PC-9 (cell line): ENCODE results near the gene FBF1. TPM values are rescaled to one million over a fixed set of nuclear protein-coding genes. Genes with fewer than 3 reads are reported as not detected.

Experiments used
- BruUV-seq: library from RNA; stranded (reverse); fragments of 400-500 nt; replicated peaks from 2 replicates; lab custom pipeline; 2021; lab: Mats Ljungman, UMichigan
- CTCF ChIA-PET: fragments of 300-600 bp; sonication (Branson Sonifier 250); formaldehyde crosslinking; loops from one replicate; lab custom pipeline; 2022; ENCODE audit warnings: antibody characterized with exemption; lab: Charles Lee
- POLR2A ChIA-PET: fragments of 300-600 bp; sonication (Branson Sonifier 250); formaldehyde crosslinking; loops from one replicate; lab custom pipeline; 2022; ENCODE audit warnings: antibody characterized with exemption; ENCODE audit not compliant: unreplicated experiment; lab: Charles Lee
- DNase-seq, 2 experiments: peaks; one replicate each; pipeline versions ENCODE4 v3.0.0 to v3.0.0-alpha.2; 2015 to 2022; ENCODE audit warnings: mixed read lengths in 1 of 2
- H2AFZ ChIP-seq: fragments of 200-600 bp; sonication (generic); 2 replicates; pipeline ENCODE4 v1.8.1; 2017; ENCODE audit warnings: antibody characterized with exemption
- H3F3A ChIP-seq: fragments of 200-600 bp; sonication (generic); 2 replicates; pipeline ENCODE4 v1.8.1; 2017; ENCODE audit warnings: antibody characterized with exemption, mild to moderate bottlenecking, low read depth; ENCODE audit not compliant: insufficient read depth
- H3K27ac ChIP-seq: fragments of 200-600 bp; sonication (generic); 2 replicates; pipeline ENCODE4 v1.6.1; 2016; ENCODE audit warnings: mixed run types
- H3K27me3 ChIP-seq: fragments of 200-600 bp; sonication (generic); 2 replicates; pipeline ENCODE4 v1.6.1; 2016; ENCODE audit warnings: low read depth, mixed run types; ENCODE audit not compliant: insufficient read depth
- H3K36me3 ChIP-seq: fragments of 200-600 bp; sonication (generic); 2 replicates; pipeline ENCODE4 v1.6.1; 2016; ENCODE audit warnings: low read depth, mixed run types
- H3K4me1 ChIP-seq: fragments of 200-600 bp; sonication (generic); replicated peaks from 2 replicates; pipeline ENCODE4 v1.6.1; 2016; ENCODE audit warnings: mixed run types; ENCODE audit not compliant: insufficient read depth
- H3K4me2 ChIP-seq: fragments of 200-600 bp; sonication (generic); 2 replicates; pipeline ENCODE4 v1.6.1; 2017; ENCODE audit warnings: mixed run types
- H3K4me3 ChIP-seq: fragments of 200-600 bp; sonication (generic); 2 replicates; pipeline ENCODE4 v1.6.1; 2016; ENCODE audit warnings: mixed run types
- H3K79me2 ChIP-seq: fragments of 200-600 bp; sonication (generic); 2 replicates; pipeline ENCODE4 v1.6.1; 2017; ENCODE audit warnings: low read depth, mixed run types
- H3K9me2 ChIP-seq: fragments of 200-600 bp; sonication (generic); 2 replicates; pipeline ENCODE4 v1.8.1; 2017; ENCODE audit warnings: mild to moderate bottlenecking; ENCODE audit not compliant: insufficient read depth
- H3K9me3 ChIP-seq: fragments of 200-600 bp; sonication (generic); 2 replicates; pipeline ENCODE4 v1.8.1; 2016; ENCODE audit warnings: low read depth; ENCODE audit not compliant: insufficient read depth
- H4K20me1 ChIP-seq: fragments of 200-600 bp; sonication (generic); 2 replicates; pipeline ENCODE4 v1.8.1; 2017; ENCODE audit not compliant: insufficient read depth
- CTCF ChIP-seq: fragments of 200-600 bp; sonication (generic); conservative IDR thresholded peaks from 2 replicates; pipeline ENCODE4 v1.6.1; 2017; ENCODE audit warnings: mixed run types, antibody characterized with exemption, mild to moderate bottlenecking, moderate library complexity
- EZH2 ChIP-seq: fragments of 200-600 bp; sonication (generic); IDR thresholded peaks from 2 replicates; pipeline ENCODE4 v1.8.0; 2017; ENCODE audit warnings: antibody characterized with exemption, low read depth
- intact Hi-C: fragments of 100-400 bp; cut with micrococcal nuclease; formaldehyde crosslinking; loops from one replicate; pipeline ENCODE4 v1.10.0; 2022; ENCODE audit not compliant: unreplicated experiment
- total RNA-seq: library from RNA; stranded (reverse); gene quantifications from 2 replicates; pipeline ENCODE4 v1.2.3, GENCODE V29; 2021

Gene FBF1
- total RNA-seq, 1 experiment from 2014 or later: 22.5 TPM

GRCh38 chr17:75980188-75981018, 39.6 kb upstream of the FBF1 start:
- TF ChIP-seq CTCF (no peak), EZH2 (no peak)
- H2AFZ ChIP-seq: peak overlapping the region; percentile 88
- no peaks in the 10 kb centered on the region for H3K36me3 ChIP-seq
- H3K9me3 ChIP-seq: no peaks in the 10 kb centered on the region
- peak overlapping the region; percentile 87 for H3K27ac ChIP-seq
- DNase-seq: no peak
- H3K79me2 ChIP-seq: peaks cover 67% of the 10 kb centered on the region
- H3K9me2 ChIP-seq: no peaks in the 10 kb centered on the region
- H3K27me3 ChIP-seq: no peaks in the 10 kb centered on the region
- CTCF ChIA-PET: interaction anchor here (0.5 to 0.7 kb wide), 3 partner anchors 119 to 719 kb away, joined by 3 read pairs; partner anchors contain the start of gene MRPS7
- POLR2A ChIA-PET: interaction anchor here (0.6 kb wide), 1 partner anchor 1145 kb away, joined by 3 read pairs; no protein-coding TSS in a partner anchor
- H3K4me1 ChIP-seq: peaks cover 73% of the 10 kb centered on the region
- peak overlapping the region; percentile 82 for H3K4me3 ChIP-seq
- H4K20me1 ChIP-seq: no peaks in the 10 kb centered on the region
- BruUV-seq: no TSS peak
- peak overlapping the region; percentile 80 for H3K4me2 ChIP-seq
- H3F3A ChIP-seq: peaks cover 46% of the 10 kb centered on the region
- intact Hi-C loops: loop anchor here (5.0 kb wide), 1 partner anchor 133 kb away; no protein-coding TSS in a partner anchor

- no peak for DNase-seq
- H3F3A ChIP-seq: peaks cover 46% of the 10 kb centered on the region
- H3K4me3 ChIP-seq: peak overlapping the region; percentile 82
- peak overlapping the region; percentile 88 for H2AFZ ChIP-seq
- peak overlapping the region; percentile 87 for H3K27ac ChIP-seq
- BruUV-seq: TSS peak; percentile 90
- peaks cover 65% of the 10 kb centered on the region for H3K79me2 ChIP-seq
- peak overlapping the region; percentile 80 for H3K4me2 ChIP-seq
- H3K9me3 ChIP-seq: no peaks in the 10 kb centered on the region
- H3K36me3 ChIP-seq: 0 out of 2 replicates have a peak, but pooled peaks cover 3% of the 10 kb centered on the region
- ChIA-PET CTCF (interaction anchor here (0.6 to 0.7 kb wide), 2 partner anchors 124 to 718 kb away, joined by 3 read pairs; partner anchors contain the start of gene MRPS7), POLR2A (interaction anchor here (0.6 kb wide), 1 partner anchor 1145 kb away, joined by 3 read pairs; no protein-coding TSS in a partner anchor)
- no peaks in the 10 kb centered on the region for H3K27me3 ChIP-seq
- H3K9me2 ChIP-seq: no peaks in the 10 kb centered on the region
- no peak for TF ChIP-seq CTCF
- TF ChIP-seq EZH2: no peak
- intact Hi-C loops: loop anchor here (1.0 to 5.0 kb wide), 3 partner anchors 47 to 132 kb away; partner anchors contain the start of gene EVPL
- no peaks in the 10 kb centered on the region for H4K20me1 ChIP-seq
- peaks cover 69% of the 10 kb centered on the region for H3K4me1 ChIP-seq
Measured at GRCh38 chr17:75979705-75980187, 38.9 kb upstream of the FBF1 start.

- H2AFZ ChIP-seq: peak within 1 kb of the TSS; percentile 88
- H3K4me1 ChIP-seq: peaks cover 63% of the 10 kb centered on the region
- no peaks in the 10 kb centered on the region for H3K9me2 ChIP-seq
- H3K4me2 ChIP-seq: peak within 1 kb of the TSS; percentile 80
- no TSS peak for BruUV-seq
- peak; percentile 91 to 96 for DNase-seq
- H3K27ac ChIP-seq: peak within 1 kb of the TSS; percentile 87
- CTCF ChIA-PET: interaction anchor here (0.5 to 0.6 kb wide), 3 partner anchors 14 to 164 kb away, joined by 3 to 9 read pairs (median 5); no protein-coding TSS in a partner anchor
- intact Hi-C loops: loop anchor here (1.0 to 2.0 kb wide), 2 partner anchors 48 to 74 kb away; partner anchors contain the start of gene EVPL
- no peaks in the 10 kb centered on the region for H3K9me3 ChIP-seq
- H3K36me3 ChIP-seq: 0 out of 2 replicates have a peak, but pooled peaks cover 3% of the 10 kb centered on the region
- TF ChIP-seq EZH2: no peak
- TF ChIP-seq CTCF: peak; percentile 21; the same call in 1 of the 2 replicates
- POLR2A ChIA-PET: interaction anchor here (0.5 to 0.7 kb wide), 5 partner anchors 14 to 747 kb away, joined by 3 to 4 read pairs (median 3); partner anchors contain the start of genes JMJD6 and METTL23
- no peaks in the 10 kb centered on the region for H3K27me3 ChIP-seq
- peak within 1 kb of the TSS; percentile 82 for H3K4me3 ChIP-seq
- H4K20me1 ChIP-seq: no peaks in the 10 kb centered on the region
- H3F3A ChIP-seq: peaks cover 46% of the 10 kb centered on the region
- H3K79me2 ChIP-seq: peaks cover 67% of the 10 kb centered on the region
Measured at GRCh38 chr17:75978938-75979704, 38.3 kb upstream of the FBF1 start, which contains the start of the genes ACOX1 and TEN1. ACOX1 (minus strand) TSS chr17:75979166; CDS start chr17:75979073, 93 bp downstream. TEN1 (plus strand) TSS chr17:75979240; CDS start chr17:75986193, 6,953 bp downstream.
